HFF-Myc (cell line): ENCODE data around the gene CSAD.
A peak's percentile ranks its signal among the peaks of the same experiment; 100 is the strongest.

Source experiments
- DNase-seq: peaks from one replicate; pipeline ENCODE4 v3.0.0-alpha.2; 2011; ENCODE audit warnings: low read depth; ENCODE audit errors: extremely low read depth
- H3K4me3 ChIP-seq: replicated peaks from 2 replicates; pipeline ENCODE4 v1.5.1; 2011; ENCODE audit warnings: low read depth, mild to moderate bottlenecking, control low read depth, low read length
- CTCF ChIP-seq: IDR thresholded peaks from 2 replicates; pipeline ENCODE4 v1.5.1; 2012; ENCODE audit warnings: mild to moderate bottlenecking, low read depth, low read length, control low read depth; ENCODE audit errors: missing control alignments

CSAD gene, protein sequence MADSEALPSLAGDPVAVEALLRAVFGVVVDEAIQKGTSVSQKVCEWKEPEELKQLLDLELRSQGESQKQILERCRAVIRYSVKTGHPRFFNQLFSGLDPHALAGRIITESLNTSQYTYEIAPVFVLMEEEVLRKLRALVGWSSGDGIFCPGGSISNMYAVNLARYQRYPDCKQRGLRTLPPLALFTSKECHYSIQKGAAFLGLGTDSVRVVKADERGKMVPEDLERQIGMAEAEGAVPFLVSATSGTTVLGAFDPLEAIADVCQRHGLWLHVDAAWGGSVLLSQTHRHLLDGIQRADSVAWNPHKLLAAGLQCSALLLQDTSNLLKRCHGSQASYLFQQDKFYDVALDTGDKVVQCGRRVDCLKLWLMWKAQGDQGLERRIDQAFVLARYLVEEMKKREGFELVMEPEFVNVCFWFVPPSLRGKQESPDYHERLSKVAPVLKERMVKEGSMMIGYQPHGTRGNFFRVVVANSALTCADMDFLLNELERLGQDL

DNA sequence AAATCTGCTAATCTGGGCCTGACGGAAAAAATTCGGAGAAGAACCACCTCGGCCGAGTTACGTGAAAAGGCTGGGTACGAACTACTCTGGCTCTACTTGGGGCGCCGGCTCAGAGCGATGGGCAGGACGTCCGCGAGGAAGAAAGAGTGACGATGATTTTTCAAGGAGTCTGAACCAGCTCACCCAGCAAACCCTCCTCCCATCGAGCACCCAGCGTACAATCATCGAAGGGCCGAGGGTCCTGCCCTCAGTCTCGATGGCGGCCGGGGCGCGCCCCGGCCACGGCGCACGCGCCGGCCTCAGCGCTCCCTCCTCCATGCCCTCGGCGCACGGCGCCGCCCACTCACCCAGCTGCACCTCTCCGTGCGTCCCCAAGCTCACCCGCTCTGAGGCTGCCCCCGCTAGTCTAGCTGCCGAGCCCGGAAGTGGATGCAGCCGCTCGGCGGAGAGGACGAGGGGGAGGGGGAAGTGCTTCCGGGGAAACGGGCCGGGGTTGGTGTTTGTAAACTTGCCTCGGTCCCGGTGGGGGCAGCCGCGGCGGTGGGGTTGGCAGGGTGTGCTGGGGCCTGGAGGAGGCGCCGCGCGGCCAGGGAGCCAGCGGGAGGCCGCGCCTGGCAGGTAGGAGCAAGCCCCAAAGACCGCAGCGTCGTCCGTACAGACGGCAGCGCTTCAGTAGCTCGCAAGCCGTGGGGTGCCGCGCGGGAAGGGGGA is at the start of gene CSAD, which contains the start of gene ZNF740:
Gene CSAD, minus strand, starts transcription at position 706 of the 711 bp plus-strand sequence. CDS start 7,455 bp downstream, outside the sequence.
Gene ZNF740, plus strand, starts transcription at position 503 of the 711 bp plus-strand sequence. CDS start 1,262 bp downstream, outside the sequence.
- no peak for TF ChIP-seq CTCF
- peak within 1 kb of the TSS; percentile 73 for H3K4me3 ChIP-seq
- peak; percentile 87 for DNase-seq

DNA sequence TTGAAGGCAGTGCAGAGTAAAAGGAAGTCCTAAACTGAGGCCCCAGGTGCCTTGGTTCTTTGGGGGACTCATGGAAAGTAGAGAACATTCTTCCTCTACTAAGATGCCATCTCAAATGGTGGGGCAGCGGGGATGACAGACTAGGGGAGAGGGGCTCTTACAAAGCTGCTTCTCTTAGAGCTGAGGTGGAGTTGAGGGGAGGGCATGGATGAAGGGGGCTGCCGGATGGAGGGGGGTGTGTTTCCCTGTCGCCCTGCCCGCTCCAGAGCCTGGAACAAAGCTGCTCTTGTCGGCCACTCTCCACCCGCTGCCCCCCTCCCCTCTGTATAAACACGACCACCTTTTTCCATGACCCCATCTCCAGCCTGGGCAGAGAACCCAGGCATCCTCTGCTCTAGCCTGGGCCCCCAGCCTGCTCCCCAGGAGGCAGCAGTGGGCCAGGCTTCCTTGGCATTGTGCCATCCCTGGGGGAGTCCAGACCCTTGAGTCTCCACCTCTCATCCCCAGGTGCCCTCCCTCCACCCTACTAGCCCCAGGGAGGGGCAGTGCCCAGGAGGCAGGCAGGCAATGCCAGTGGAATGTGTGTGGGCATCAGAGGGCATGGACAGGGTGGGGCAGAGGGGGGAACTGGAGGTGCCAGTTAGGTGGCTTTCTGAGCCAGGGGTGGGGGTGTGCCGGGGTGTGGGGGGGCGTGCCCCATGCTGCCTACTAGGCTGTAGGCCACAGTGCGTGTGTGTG is 49.6 kb upstream of the CSAD start:
- TF ChIP-seq CTCF = no peak
- H3K4me3 ChIP-seq = peak overlapping the region; percentile 62; the same call in 1 of the 2 replicates
- DNase-seq = no peak

DNA sequence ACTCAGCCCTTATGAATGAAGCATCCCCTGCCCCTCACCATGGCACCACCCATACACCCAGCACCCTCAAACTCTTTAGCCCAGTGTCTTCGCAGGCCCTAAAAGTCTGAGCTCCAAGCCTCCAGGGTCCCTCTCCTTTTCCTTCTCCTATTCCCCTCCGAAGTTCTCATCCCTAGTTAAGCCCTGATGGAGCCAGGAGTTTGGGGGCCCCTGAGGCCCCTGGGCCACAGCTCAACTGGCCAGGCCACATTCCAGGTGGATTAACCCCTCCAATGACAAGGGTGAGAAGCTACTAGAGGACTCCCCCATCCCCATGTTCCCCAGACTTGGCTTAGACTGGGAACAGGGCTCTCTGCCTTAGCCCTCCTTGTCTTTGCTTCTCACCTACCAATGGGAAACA is 48.7 kb upstream of the CSAD start:
- TF ChIP-seq CTCF = no peak
- no peak overlapping the region for H3K4me3 ChIP-seq
- no peak for DNase-seq

GRCh38 chr12:53227836-53228235 is 47.1 kb upstream of the CSAD start:
- H3K4me3 ChIP-seq = no peak overlapping the region
- TF ChIP-seq CTCF = no peak
- DNase-seq = no peak

- no peak overlapping the region for H3K4me3 ChIP-seq
- no peak for TF ChIP-seq CTCF
- DNase-seq = no peak
Measured at GRCh38 chr12:53227341-53227740, 46.6 kb upstream of the CSAD start.

- no peak for TF ChIP-seq CTCF
- DNase-seq = no peak
- H3K4me3 ChIP-seq = no peak overlapping the region
Measured at GRCh38 chr12:53226815-53227214, 46.1 kb upstream of the CSAD start.
